ENCODE data around the gene ACCS.

The ACCS gene

DNA sequence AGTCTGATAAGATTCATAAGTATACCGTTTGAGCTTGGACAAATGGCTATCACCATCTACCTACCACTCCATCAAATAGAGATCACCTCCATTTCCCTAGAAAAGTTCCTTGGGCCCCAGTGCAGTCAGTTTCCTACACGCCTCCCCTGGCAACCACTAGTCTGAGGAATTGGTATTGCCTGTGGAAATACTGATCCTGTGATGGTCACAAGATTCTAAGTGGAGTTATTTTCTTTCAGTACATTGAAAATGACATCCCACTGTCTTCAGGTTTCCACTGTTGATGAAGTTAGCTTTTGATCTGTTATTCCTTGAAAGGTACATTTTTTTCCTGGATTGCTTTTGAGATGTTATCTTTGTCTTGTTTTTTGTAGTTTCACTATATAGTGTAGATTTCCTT lies 22.9 kb upstream of the ACCS start:
- DNase-seq (ENCODE audit: low spot score): no peak

DNA sequence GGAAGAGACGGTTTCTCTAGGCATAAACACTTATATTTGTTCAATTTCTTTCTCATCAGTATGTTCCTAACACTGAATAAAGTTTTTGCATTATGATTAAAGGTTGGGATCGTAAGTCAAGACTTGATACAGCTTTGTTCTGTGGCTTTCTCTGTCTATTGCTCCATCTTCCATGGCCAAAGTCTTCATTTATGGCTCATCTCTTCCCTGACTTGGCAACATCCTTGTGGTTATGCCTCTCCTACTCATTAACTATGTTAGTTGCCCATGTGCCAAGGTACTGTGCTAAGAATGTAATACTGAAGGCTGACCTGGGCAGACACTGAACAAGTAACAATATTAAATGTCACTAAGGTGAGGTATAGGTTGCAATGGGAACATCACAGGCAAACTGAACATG lies 19.9 kb upstream of the ACCS start:
- no peak for DNase-seq (ENCODE audit: low spot score)

DNA sequence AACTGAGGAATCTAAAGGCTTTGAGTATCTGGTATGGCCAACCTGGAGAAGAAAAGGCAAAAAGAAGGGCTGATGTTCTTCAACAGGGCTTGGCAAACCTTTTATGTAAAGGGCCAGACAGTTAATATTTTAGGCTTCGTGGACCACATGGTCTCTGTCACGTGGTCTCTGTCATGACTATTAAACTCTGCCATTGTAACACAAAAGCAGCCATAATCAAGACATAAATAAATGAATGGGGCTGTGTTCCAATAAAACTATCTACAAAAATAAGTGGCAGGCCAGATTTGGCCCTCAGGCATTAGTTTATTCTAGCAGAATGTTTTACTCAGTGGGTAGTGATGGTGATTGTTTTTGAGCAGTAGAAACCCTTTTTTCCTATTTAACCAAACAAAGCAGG lies 18.8 kb upstream of the ACCS start:
- DNase-seq (ENCODE audit: low spot score): no peak

DNA sequence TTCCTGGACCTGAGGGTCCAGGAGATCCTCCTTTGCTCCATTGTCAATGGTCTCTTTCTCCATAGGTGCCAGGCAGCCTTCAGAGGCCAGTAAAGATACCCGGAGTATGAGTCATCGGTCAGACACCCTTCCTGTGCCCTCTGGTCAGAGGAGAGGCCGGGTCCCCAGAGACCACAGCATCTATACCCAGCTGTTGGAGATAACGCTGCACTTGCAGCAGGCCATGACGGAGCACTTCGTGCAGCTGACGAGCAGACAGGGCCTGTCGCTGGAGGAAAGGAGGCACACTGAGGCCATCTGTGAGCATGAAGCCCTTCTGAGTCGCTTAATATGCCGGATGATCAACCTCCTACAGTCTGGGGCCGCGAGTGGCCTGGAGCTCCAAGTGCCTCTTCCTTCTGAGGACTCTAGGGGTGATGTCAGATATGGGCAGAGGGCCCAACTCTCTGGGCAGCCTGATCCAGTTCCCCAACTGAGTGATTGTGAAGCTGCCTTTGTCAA lies 18.1 kb upstream of the ACCS start, which contains the start of gene ACCSL:
ACCSL (plus strand) TSS at position 51 of the 501 bp plus-strand sequence; CDS start at position 107, 56 bp downstream.
- no peak for DNase-seq (ENCODE audit: low spot score)

DNA sequence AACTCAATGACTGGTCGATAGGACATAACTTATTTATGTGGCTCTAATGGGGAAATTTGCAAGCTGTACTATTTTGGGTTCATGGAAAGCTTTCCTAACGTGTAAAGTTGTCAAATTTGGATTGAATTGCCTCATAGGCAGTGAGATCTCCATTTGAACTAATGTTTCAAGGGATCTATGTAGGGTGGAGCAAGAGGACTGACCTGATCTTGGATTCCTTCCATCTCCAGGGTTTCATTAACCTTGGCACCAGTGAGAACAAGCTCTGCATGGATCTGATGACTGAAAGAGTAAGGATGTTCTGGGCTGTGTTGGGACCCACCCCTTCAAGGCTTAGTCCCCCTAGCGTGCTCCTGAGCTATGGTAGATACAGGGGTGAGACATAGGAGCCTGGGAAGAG lies 16.2 kb upstream of the ACCS start:
- DNase-seq (ENCODE audit: low spot score): no peak

DNA sequence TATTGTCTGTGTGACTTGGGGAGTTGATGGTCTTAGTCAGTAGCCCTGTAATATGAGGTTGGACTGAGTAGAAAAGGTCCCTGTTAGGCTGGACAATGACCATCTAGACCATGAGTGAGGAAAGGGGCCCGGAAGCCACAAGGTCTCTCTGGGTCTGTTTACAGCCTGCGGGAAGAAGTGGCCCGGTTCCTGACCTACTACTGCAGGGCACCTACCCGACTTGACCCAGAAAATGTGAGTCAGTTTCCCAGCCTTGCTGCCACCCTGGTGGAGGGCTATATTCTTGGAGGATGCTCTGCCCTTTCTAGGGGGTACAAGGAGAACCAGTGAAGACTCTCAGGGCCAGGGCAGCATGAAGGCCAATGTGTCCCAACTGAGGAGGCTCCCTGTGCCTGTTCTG lies 14.9 kb upstream of the ACCS start:
- no peak for DNase-seq (ENCODE audit: low spot score)

DNA sequence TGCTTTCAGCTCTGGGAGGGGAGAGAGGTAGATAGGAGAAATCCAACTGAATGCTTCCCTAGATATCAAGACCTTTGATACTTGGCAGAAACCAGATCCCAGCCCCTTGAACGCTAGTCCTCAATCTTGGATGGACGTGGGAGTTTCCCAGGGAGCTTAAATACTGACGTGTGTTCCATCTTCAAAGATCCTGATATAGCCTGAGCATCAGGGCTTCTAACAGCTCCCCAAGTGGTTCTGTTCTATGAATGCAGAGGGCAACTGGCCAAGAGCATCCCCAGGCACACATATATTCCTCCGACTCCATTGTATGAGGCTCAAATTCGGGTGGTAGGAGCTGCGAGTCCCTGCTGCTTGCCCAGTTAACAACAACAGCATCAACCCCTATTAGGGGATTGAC lies 8.7 kb upstream of the ACCS start:
- DNase-seq (ENCODE audit: low spot score): no peak

DNA sequence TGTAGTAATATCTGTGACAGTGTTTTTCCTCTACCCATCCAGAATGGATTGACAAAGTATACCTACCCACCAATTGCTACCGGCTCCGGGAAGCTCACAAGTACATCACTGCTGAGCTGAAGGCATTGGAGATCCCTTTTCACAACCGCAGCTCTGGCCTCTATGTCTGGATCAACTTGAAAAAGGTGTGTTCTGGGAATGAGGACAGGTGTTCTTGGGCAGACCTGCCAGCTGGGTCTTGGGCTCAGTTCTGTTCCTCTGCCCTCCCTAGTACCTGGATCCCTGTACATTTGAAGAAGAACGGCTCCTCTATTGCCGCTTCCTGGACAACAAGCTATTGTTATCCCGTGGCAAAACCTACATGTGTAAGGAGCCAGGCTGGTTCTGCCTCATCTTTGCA lies 7.8 kb upstream of the ACCS start:
- no peak for DNase-seq (ENCODE audit: low spot score)

DNA sequence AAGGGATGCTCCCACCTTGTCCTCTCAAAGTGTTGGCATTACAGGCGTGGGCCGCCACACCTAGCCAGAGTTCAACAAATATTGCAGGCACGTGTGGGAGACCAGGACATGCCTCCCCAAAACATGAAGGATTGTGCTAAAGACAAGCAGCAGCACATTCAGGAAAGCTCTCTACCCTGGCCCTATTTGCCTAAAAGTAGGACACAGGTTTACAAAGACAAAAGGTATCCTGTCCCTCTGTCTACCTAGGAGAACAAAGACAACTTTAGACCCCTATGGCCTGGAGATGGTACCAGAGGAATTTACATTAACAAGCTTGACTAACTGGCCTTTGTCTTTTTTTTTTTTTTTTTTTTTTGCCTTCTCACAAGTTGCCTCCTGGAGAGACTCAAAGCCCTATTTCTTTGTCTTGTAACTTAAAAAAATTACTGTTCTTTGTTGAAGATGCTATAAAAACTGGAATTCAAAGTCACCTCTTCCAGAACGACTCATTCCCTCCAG lies 859 bp upstream of the ACCS start:
- no peak for DNase-seq (ENCODE audit: low spot score)

DNA sequence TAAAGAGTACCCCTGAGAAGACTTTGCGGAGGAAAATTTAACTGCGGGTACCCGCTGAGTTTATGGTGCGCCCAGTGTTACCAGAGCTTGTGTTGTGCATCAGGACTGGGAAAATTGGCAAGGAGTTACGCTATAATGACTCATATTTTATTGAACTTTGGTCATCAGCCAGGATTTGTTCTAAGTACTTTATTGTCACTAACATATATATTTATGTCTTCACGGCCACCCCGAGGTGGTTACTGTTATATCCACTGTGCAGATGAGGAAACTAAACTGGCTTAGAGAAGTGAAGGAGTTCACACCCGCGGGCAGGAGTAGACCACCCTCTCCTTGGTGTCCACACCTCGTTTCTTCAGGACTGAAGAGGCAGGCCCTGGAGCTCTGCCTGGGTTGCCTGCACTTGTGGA lies 667 bp downstream of the ACCS start:
- peak; percentile 72 for DNase-seq (ENCODE audit: low spot score)

DNA sequence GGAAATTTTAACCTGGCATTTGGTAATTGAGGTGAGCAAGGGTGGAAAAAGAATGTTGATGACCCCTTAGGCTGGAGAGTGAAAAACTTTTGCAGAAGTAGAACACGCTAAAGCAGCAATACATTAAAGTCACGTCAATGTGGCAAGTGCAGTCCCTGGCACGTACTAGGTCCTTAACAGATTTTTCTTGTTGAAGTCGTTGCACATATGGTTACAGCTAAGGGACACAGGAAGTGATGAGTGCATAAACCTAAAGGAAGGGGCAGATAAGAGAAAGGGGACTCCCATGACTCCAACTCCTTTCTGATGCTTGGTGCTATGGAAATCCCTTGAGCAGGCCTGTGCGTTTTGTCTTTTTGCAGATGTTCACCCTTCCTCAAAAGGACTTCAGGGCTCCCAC lies 1.2 kb downstream of the ACCS start:
- no peak for DNase-seq (ENCODE audit: low spot score)

DNA sequence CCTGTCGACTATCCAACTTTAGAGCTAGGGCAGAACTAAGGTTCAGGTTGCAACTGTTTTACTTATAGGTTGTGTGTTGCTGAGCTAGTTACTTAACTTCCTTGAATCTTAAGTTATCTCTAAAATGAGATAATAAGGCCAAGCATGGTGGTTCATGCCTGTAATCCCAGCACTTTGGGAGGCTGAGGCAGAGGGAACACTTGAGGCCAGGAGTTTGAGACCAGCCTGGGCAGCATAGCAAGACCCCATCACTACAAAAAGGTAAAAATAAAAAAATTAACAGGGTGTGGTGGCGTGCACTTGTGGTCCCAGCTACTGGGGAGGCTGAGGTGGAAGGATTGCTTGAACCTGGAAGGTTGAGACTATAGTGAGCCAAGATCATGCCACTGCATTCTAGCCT lies 2.1 kb downstream of the ACCS start:
- no peak for DNase-seq (ENCODE audit: low spot score)

DNA sequence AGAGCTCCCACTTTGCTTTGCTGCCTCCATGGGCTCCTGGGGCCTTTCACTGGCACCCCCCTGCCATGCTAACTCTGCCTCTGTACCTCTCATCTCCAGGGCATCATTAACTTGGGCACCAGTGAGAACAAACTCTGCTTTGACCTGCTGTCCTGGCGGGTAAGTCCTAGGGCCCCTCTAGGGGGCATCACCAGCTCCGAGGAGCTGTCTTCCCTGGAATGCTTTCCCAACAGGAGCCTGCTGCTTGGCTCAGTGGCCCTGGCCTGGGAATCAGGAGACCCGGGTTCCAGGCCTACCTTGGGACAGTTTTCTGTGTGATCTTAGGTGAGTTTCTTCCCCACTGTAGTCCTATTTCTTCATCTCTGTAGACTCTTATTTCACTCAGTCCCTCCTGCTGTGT lies 5.1 kb downstream of the ACCS start:
- DNase-seq (ENCODE audit: low spot score): no peak

DNA sequence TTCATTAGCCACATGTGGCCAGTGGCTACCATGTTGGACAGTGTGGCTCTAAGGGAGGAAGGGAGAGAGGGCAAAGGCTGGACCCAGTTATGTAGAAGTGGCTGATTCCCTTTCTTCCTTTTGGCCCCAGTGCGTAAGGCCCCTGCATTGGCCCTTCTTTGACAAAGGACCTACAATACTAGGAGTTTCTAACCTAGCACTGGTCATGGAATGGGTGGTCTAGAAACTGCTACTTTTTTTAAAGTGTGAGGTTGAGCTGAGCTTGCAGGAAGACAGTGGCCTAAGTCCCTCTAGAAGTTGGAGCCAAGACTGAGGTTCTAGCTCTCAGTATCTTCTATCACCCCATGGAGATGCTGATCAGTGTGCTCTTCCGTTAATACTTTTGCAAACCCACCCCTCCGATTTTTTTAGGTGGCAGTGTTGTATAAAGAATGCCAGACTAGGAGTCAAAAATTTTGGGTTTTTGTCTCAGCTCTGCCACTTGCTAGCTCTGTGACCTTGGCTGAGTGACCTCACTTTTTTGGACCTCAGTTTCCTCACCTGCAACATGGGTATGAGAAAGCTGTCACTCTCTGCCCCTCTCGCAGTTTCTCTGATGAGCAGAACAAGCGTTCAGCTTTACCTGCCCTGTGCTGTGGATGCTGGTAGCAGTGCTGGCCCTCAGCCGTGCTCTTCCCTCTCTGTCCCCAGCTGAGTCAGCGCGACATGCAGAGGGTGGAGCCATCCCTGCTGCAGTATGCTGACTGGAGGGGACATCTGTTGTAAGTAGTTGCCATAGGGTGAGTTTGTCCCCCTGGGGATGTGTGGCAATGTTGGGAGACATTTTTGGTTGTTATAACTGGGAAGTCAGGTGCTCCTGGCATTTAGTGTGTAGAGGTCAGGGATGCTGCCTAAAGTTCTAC lies 6.9 kb downstream of the ACCS start:
- no peak for DNase-seq (ENCODE audit: low spot score)

DNA sequence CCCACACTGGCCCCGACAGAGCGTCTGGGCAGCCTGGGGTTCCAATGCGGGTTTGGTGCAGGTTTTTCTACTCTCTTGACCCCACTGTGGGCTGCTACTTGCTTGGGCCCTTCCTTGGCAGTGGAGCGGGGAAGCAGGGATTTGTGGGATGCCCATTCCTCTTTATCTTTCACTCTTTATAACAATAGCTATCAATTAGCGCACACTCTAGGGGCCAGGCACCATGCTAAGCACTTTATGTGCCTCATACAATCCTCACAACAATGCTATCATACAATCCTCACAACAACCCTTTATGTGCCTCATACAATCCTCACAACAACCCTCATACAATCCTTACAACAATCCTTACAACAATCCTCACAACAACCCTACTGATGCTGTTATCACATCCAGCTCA lies 12.7 kb downstream of the ACCS start:
- no peak for DNase-seq (ENCODE audit: low spot score)

DNA sequence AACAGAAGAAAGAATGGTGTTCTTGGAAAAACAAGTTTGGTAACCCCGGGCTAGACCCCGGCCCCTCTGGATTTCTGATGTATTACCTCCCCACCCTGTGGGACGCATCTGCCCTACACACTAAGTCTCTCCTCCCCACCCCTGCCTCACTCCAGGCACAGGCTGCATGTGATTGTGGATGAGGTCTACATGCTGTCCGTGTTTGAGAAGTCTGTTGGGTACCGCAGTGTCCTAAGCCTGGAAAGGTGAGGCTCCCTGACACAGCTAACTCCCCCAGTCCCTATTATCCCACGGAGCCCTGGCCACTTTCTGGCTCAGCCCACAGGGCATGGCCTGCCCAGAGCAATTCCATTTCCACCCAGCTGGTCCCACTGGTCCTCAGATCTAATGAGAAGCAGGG lies 13.3 kb downstream of the ACCS start:
- no peak for DNase-seq (ENCODE audit: low spot score)

DNA sequence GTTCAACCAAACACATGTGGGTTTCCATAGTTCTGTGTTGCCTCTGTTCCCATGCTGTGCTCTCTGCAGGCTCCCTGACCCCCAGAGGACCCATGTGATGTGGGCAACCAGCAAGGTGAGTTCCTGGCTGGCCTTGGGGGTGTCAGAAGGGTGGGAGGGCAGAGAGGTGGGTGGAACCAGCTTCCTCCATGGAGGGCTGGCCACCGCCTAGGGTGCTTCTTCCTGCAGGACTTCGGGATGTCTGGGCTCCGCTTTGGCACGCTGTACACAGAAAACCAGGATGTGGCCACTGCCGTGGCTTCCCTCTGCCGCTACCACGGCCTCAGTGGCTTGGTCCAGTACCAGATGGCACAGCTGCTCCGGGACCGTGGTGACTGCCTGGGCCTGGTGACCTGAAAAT lies 14.9 kb downstream of the ACCS start:
- DNase-seq (ENCODE audit: low spot score): no peak

DNA sequence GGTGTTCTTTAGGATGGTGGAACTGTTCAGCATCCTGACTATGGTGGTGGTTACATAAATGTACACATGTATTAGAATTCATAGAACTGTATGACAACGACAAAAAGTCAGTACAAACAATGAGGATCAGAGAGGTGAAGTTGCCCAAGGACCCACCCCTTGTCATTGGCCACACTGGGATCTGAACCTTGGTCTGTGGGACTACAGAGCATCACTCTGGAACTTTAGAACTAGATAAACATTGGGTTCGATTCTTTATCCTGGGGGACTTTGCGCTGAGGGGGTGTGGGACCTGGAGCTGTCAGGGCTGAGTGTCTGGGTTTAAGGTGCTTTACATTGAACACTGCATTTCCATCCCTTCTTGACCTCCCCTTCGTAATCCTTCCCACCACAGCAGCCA lies 16.6 kb downstream of the ACCS start:
- no peak for DNase-seq (ENCODE audit: low spot score)

DNA sequence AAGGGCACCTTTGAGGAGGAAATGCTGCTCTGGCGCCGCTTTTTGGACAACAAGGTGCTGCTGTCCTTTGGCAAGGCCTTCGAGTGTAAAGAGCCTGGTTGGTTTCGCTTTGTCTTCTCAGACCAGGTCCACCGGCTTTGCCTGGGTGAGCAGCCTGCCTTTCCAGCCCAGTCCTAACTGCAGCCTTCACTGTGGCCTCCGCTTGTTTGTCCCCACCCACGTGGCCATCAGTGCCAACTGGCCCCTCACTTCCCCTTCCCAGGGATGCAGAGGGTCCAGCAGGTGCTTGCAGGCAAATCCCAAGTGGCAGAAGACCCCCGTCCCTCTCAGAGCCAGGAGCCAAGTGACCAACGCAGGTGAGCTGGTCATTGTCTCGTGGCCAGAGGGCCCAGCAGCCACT lies 17.4 kb downstream of the ACCS start:
- DNase-seq (ENCODE audit: low spot score): no peak

DNA sequence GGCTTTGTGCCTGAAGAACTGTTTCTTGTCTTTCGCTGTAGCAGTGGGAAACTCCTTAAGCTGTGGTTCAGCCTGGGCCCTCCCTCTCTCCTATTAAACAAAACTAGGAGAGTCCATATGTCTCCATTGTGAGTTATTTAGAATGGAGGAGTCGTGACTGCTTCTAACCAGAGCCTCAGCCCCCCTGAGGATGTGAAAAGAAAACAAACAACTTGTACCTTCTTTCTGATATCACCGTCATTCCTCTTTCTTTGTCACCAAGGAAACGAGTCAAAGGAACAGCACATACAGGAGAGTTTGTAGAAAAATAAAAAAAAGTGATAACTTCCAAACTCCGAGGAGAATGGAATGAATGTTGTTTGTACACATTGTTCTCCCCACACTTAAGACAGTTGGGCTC lies 17.8 kb downstream of the ACCS start:
- no peak for DNase-seq (ENCODE audit: low spot score)

DNA sequence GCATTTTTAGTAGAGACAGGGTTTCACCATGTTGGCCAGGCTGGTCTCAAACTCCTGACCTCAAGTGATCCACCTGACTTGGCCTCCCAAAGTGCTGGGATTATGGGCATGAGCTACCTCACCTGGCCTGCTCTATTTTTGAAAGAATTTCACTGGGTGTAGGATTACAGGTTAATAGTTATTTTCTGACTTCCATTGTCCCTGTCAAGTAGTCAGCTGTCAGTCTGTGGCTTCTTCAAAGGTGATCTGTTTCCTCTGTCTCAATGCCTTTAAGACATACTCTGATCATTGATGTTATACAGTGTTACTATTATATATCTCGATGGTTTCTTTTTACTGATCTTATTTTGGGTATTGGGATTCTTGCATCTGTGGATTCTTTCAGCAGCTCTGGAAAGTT lies 19.3 kb downstream of the ACCS start:
- no peak for DNase-seq (ENCODE audit: low spot score)

DNA sequence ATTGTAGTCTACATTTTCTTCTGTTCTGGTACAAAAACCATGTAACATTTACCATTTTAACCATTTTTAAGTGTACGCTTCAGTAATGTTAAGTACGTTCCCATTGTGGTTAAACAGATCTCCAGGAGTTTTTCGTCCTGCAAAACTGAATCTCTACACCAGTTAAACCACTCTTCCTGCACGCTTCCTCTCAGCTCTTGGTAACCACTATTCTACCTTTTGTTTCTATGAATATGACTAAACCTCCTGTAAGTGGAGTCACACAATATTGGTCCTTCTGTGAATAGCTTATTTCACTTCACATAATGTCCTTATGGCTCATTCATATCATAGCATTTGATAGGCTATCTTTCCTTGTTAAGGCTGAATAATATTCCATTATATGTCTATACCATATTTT lies 22.3 kb downstream of the ACCS start:
- no peak for DNase-seq (ENCODE audit: low spot score)

DNA sequence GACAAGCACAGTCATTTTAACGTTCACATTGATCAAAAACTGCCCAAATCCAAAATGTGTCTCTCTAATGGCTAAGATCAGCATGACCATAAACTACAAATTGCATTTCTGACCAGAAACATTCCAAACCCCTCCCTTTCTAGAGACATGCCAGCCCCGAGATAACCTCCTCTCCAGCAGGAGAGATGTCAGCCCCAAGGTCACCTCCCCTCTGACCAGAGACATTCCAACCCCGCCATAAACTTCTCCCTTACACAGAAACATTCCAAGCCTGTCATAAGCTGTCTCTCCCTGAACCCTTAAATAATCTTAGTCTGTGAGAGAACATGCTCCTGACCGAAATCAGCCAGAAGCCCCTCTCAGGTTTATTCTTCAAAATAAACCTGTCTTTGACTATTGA lies 22.8 kb downstream of the ACCS start:
- DNase-seq (ENCODE audit: low spot score): no peak

DNA sequence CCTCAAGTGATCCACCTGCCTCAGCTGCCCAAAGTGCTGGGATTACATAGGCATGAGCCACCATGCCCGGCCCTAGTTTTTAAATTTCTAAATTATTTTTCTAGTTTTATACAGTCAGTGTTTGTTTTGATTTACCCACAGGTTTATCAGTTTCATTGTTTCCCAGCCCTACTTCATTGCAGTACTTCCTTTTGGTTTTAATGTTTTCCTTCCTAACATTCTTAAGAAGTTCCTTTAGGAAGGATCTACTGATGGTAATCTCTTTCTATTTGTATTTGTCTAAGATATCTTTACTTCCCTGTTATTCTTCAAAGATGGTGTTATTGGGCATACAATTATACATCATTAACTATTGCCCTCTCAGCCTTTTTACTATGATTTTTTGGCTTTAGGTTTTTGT lies 24.5 kb downstream of the ACCS start:
- no peak for DNase-seq (ENCODE audit: low spot score)
